Parathyroid adenoma (tissue), 2 donors: ENCODE results near the gene H6PD.

Experiments
- H2AFZ ChIP-seq: fragments of 300-600 bp; sonication (generic); one replicate; pipeline ENCODE4 v1.7.0; 2017; ENCODE audit warnings: antibody characterized with exemption, mild to moderate bottlenecking
- H3K27ac ChIP-seq: fragments of 300-600 bp; sonication (generic); one replicate; pipeline ENCODE4 v1.7.0; 2017
- H3K27me3 ChIP-seq: fragments of 300-600 bp; sonication (generic); one replicate; pipeline ENCODE4 v1.7.0; 2017; ENCODE audit warnings: low read length; ENCODE audit not compliant: control insufficient read depth, insufficient read depth
- H3K36me3 ChIP-seq: fragments of 300-600 bp; sonication (generic); one replicate; pipeline ENCODE4 v1.7.0; 2017; ENCODE audit warnings: low read length; ENCODE audit not compliant: control insufficient read depth, insufficient read depth
- H3K4me1 ChIP-seq: fragments of 300-600 bp; sonication (generic); one replicate; pipeline ENCODE4 v1.7.0; 2017; ENCODE audit warnings: control low read depth
- H3K4me2 ChIP-seq: fragments of 300-600 bp; sonication (generic); one replicate; pipeline ENCODE4 v1.7.0; 2017; ENCODE audit warnings: low read length
- H3K4me3 ChIP-seq: fragments of 300-600 bp; sonication (generic); one replicate; pipeline ENCODE4 v1.7.0; 2017; ENCODE audit warnings: low read depth, low read length
- H3K79me2 ChIP-seq: fragments of 300-600 bp; sonication (generic); one replicate; pipeline ENCODE4 v1.7.0; 2017; ENCODE audit warnings: control low read depth
- H3K9ac ChIP-seq: fragments of 300-600 bp; sonication (generic); one replicate; pipeline ENCODE4 v1.7.0; 2017; ENCODE audit warnings: mild to moderate bottlenecking
- H3K9me3 ChIP-seq: fragments of 300-600 bp; sonication (generic); one replicate; pipeline ENCODE4 v1.7.0; 2017; ENCODE audit warnings: low read length; ENCODE audit not compliant: control insufficient read depth
- TF ChIP-seq, protein P1 (sequence below): fragments of 300-600 bp; sonication (generic); IDR thresholded peaks from one replicate; pipeline ENCODE4 v1.7.0; 2017; ENCODE audit warnings: antibody characterized with exemption, mild to moderate bottlenecking
- donor health status: primary hyperparathyroidism.

H6PD gene, protein sequence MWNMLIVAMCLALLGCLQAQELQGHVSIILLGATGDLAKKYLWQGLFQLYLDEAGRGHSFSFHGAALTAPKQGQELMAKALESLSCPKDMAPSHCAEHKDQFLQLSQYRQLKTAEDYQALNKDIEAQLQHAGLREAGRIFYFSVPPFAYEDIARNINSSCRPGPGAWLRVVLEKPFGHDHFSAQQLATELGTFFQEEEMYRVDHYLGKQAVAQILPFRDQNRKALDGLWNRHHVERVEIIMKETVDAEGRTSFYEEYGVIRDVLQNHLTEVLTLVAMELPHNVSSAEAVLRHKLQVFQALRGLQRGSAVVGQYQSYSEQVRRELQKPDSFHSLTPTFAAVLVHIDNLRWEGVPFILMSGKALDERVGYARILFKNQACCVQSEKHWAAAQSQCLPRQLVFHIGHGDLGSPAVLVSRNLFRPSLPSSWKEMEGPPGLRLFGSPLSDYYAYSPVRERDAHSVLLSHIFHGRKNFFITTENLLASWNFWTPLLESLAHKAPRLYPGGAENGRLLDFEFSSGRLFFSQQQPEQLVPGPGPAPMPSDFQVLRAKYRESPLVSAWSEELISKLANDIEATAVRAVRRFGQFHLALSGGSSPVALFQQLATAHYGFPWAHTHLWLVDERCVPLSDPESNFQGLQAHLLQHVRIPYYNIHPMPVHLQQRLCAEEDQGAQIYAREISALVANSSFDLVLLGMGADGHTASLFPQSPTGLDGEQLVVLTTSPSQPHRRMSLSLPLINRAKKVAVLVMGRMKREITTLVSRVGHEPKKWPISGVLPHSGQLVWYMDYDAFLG

DNA sequence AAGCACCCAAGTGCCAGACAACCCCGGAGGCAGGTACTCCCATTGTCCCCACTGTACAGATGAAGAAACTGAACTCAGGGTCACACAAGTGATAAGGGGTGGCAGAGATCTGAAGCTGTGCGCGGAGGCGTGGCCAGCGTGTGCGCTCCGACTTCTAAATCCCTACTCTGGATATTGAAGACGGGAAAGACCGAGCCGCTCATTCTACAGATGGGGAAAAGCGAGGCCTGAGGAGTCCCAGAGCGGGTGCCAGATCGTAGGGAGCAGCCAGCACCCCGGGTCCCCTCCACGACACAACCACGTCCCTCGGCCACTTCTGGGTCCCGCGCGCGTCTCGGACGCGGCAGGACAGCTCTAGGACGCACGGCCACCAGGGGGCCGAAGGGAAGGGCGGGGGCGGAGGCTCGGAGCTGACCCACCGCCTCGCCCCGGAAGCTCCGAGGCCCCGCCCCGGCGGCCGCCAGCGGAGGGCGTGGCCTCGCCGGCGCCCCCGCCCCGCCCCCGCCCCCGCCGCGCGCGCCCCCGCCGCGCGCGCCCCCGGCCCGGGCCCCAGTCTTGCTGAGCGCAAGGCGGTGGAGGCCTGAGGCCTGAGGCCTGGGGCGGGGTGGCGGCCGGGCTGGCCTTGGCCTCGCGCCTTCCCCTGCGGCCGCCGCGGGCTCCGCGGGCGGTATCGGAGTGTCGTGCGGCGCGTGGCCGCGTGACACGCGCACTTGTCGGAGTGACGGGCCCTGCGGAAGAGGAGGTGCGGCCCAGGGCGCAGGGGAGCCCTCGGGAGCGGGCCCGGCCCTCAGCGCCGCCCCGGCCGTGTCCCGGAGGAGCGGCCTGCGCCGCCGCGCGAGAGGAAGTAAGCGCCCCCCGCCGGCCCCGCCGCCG is at the start of gene H6PD:
TSS of gene H6PD (plus strand) at position 552 of the 873 bp plus-strand sequence. CDS start 10,161 bp downstream, outside the sequence.
- Histone ChIP-seq H3K4me3 (peak within 1 kb of the TSS; percentile 87), H3K4me2 (peak within 1 kb of the TSS; percentile 92), H3K27ac (peak within 1 kb of the TSS; percentile 70), H3K4me1 (no peaks in the 10 kb centered on the region), H3K27me3 (no peaks in the 10 kb centered on the region), H3K9me3 (no peaks in the 10 kb centered on the region), H2AFZ (peak within 1 kb of the TSS; percentile 88), H3K9ac (no peak within 1 kb of the TSS), H3K79me2 (no peaks in the 10 kb centered on the region), H3K36me3 (no peaks in the 10 kb centered on the region)
- TF ChIP-seq, protein P1, sequence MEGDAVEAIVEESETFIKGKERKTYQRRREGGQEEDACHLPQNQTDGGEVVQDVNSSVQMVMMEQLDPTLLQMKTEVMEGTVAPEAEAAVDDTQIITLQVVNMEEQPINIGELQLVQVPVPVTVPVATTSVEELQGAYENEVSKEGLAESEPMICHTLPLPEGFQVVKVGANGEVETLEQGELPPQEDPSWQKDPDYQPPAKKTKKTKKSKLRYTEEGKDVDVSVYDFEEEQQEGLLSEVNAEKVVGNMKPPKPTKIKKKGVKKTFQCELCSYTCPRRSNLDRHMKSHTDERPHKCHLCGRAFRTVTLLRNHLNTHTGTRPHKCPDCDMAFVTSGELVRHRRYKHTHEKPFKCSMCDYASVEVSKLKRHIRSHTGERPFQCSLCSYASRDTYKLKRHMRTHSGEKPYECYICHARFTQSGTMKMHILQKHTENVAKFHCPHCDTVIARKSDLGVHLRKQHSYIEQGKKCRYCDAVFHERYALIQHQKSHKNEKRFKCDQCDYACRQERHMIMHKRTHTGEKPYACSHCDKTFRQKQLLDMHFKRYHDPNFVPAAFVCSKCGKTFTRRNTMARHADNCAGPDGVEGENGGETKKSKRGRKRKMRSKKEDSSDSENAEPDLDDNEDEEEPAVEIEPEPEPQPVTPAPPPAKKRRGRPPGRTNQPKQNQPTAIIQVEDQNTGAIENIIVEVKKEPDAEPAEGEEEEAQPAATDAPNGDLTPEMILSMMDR: peak; percentile 47

DNA sequence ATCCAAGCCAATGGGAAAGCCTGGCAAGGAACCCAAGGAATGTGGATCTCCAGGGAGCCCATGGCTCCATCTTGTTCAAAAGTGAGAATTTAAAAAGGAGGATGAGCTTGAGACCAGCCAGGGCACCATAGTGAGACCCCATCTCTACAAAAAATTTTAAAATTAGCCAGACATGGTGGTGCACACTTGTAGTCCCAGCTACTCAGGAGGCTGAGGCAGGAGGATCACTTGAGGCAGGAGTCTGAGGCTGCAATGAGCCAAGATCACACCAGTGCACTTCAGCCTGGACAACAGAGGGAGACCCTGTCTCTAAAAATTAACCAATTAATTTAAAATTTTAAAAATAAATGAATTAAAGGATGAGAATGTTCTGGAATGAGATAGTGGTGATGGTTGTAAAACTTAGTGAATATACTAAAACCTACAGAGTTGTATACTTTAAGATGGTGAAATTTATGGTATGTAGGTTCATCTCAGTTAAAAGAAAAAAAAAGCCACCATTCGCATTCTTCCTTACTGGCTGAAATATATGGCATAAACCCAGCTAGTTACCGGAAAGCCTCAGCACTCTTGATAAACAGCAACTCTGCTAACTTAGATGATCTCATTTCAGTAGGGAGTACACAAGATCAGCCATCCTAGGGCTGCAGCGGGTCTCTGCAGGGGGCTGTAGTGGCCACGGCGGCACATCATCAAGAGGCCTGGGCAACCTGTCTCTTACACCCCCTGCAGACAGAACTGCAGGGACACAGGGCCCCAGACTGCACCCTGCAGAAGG is 48.3 kb upstream of the H6PD start:
- H3K9ac ChIP-seq: no peak overlapping the region

DNA sequence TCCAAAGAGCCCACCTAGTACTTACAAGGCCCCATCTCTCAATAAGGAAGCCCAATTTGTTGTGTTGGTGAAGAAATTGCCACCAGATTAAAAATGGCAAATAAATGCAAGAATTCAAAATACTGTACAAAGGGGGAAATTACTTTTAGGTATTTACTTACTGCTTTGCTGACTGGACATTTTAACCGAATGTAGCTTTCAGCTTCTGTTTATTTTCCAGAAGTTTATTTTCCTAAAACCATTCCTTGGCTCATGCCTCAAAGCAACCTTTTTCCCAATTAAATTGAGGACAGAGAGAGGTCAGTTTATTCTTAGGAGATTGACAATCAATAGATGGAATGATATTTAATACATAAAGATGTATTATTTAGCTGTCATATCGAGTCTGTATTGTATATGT is 47.6 kb upstream of the H6PD start:
- Histone ChIP-seq H3K4me2 (no peak overlapping the region), H3K36me3 (no peaks in the 10 kb centered on the region), H3K4me1 (no peaks in the 10 kb centered on the region), H2AFZ (no peak overlapping the region), H3K9ac (no peak overlapping the region), H3K4me3 (no peak overlapping the region), H3K79me2 (no peaks in the 10 kb centered on the region), H3K27me3 (no peaks in the 10 kb centered on the region), H3K9me3 (no peaks in the 10 kb centered on the region), H3K27ac (no peak overlapping the region)
- TF ChIP-seq, protein P1: no peak

More for the DNA sequence above, 48.3 kb upstream of the H6PD start:
- H3K27me3 ChIP-seq: no peaks in the 10 kb centered on the region
- no peaks in the 10 kb centered on the region for H3K9me3 ChIP-seq
- H3K27ac ChIP-seq: no peak overlapping the region
- no peak overlapping the region for H3K4me3 ChIP-seq
- no peaks in the 10 kb centered on the region for H3K79me2 ChIP-seq
- no peak overlapping the region for H2AFZ ChIP-seq
- no peaks in the 10 kb centered on the region for H3K4me1 ChIP-seq
- H3K36me3 ChIP-seq: no peaks in the 10 kb centered on the region
- TF ChIP-seq, protein P1: no peak
- H3K4me2 ChIP-seq: no peak overlapping the region

DNA sequence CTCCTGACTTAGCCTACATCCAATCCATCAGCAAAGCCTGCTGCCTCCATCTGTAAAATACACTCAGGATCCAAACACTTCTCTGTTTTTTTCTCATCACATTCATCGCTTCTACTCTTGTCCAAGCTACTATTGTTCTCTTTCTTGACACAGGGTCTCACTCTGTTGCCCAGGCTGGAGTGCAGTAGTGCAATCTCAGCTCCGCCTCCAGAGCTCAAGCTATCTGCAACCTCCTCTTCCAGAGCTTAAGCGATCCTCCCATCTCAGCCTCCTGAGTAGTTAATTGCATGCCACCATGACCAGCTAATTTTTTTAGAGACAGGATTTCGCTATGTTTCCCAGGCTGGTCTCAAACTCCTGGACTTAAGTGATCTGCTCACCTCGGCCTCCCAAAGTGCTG is 44.3 kb upstream of the H6PD start:
- H3K79me2 ChIP-seq: no peaks in the 10 kb centered on the region
- H3K27ac ChIP-seq: no peak overlapping the region
- no peak overlapping the region for H3K4me2 ChIP-seq
- H3K4me3 ChIP-seq: no peak overlapping the region
- no peaks in the 10 kb centered on the region for H3K27me3 ChIP-seq
- H3K9ac ChIP-seq: no peak overlapping the region
- H2AFZ ChIP-seq: no peak overlapping the region
- H3K36me3 ChIP-seq: no peaks in the 10 kb centered on the region
- no peaks in the 10 kb centered on the region for H3K4me1 ChIP-seq
- H3K9me3 ChIP-seq: no peaks in the 10 kb centered on the region
- TF ChIP-seq, protein P1: no peak
